CD4-positive, alpha-beta T cell treated with Interleukin-1 beta for 1 hour (primary cell): ENCODE measurements around the gene STXBP3.
"Not testable (repeated sequence)": the region's sequence is repeated elsewhere in the genome, so short reads cannot be mapped to it uniquely, and the experiment has no call there.

Experiments
- DNase-seq, 2 donors: peaks; one replicate each; pipeline ENCODE4 v3.0.0-alpha.2; 2020 to 2022

The STXBP3 gene

GRCh38 chr1:108746382-108747170, at the start of gene STXBP3:
Gene STXBP3 (plus strand): TSS chr1:108746674. CDS start chr1:108746738, 64 bp downstream.
- peak; percentile 98 to 99 for DNase-seq

DNA sequence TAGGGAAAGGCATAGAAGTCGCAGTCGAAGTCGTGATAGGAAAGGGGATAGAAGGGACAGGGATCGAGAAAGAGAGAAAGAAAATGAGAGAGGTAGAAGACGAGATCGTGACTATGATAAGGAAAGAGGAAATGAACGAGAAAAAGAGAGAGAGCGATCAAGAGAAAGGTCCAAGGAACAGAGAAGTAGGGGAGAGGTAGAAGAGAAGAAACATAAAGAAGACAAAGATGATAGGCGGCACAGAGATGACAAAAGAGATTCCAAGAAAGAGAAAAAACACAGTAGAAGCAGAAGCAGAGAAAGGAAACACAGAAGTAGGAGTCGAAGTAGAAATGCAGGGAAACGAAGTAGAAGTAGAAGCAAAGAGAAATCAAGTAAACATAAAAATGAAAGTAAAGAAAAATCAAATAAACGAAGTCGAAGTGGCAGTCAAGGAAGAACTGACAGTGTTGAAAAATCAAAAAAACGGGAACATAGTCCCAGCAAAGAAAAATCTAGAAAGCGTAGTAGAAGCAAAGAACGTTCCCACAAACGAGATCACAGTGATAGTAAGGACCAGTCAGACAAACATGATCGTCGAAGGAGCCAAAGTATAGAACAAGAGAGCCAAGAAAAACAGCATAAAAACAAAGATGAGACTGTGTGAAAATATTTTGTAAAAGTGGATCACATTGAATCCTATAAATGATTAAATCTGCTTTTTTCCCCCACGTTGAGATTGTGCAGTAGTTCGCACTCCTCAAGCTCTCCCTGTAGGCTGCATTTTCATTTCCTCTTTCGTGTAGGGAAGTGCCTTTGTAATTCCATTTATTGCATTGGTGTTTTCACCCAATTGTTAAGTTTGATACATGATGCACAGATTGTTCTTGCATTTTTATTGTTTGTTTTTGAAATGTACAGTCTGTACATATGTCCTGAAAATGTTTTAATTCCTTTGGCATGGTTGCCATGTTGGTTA, 46.8 kb upstream of the STXBP3 start:
- DNase-seq = no peak

GRCh38 chr1:108701176-108701849, 45.2 kb upstream of the STXBP3 start:
- DNase-seq = no peak

GRCh38 chr1:108702109-108702508, 44.4 kb upstream of the STXBP3 start:
- not testable (repeated sequence) for DNase-seq

DNA sequence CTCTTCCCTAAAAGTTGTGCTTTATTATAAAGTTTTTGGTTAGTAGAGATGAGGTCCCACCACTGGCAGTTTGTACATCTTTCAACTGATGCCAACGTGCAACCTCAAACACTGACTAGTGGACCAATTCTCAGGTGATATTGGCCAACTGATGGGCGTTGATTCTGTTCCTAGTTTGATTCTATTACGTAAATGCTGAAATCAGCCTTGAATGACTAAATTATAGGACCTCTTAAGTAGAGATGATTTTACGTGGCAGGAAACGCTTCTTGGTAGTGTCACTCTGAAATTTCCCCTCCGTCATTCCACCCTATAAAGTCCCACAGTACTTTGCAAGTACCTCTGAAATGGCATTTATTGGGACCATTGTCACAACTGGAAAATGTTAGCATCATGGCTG, 42.5 kb upstream of the STXBP3 start:
- peak in 1 of 2 donors; percentile 58 for DNase-seq

GRCh38 chr1:108704496-108704895, 42.0 kb upstream of the STXBP3 start:
- DNase-seq = no peak

DNA sequence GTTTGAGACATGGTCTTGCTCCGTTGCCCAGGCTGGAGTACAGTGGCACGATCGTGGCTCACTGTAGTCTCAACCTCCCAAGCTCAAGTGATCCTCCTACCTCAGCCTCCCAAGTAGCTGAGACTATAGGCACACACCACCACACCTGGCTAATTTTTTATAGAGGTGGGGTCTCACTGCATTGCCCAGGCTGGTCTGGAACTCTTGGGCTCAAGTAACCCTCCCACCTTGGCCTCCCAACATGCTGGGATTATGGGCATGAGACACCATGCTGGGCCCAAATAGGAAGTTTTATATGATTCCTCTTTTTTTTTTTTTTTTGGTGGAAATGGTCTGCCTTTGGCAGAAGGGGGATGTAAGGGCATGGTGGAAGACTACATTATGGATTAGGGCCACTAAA, 39.8 kb upstream of the STXBP3 start:
- DNase-seq = no peak

- DNase-seq = peak; percentile 70 to 80
These were observed 37.5 kb upstream of the STXBP3 start for GRCh38 chr1:108708691-108709660.

- no peak for DNase-seq
These were observed 33.8 kb upstream of the STXBP3 start, which contains the start of gene FNDC7 for GRCh38 chr1:108712606-108713150. Gene FNDC7 (plus strand): TSS chr1:108712908. CDS start chr1:108712934, 26 bp downstream.

GRCh38 chr1:108715932-108716331, 30.5 kb upstream of the STXBP3 start:
- DNase-seq = no peak

DNA sequence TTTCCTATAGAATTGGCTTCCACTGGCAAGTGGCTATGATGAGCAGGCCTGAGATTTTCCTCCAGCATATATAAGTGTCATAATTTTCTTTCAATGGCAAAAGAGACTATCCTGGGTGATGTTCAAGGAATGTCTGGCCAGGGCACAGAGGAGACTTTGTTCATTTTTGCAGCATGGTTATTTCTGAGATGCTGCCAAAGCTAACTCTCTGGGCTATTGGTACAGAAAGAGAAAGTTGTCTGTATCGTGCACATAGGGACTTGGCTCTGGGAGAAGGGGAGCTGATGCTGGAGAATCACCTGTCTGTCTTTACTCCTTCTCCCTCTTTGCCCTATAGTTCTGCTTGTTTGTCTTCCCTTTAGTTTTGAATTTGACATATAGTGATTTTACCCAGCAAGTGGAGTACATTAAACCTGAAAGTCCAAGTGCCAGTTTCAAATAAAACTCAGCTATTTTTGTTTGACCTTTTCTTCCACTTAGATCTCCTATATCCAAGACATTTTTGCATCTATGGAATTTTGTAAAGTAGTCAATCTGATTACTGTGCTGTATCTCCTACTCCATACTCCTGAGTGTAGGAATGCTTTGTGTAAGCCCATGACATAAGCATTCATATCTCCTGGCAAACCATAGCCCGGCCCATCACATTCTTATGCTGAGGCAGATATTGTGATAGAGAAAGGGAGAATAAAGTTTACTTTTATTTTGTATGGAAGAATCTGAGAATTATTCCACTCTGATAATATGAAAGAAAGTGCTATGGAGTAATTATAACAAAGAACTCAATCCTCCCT, 29.8 kb upstream of the STXBP3 start:
- no peak for DNase-seq

- DNase-seq = no peak
These were observed 28.6 kb upstream of the STXBP3 start for GRCh38 chr1:108717774-108718316.

GRCh38 chr1:108718927-108719655, 27.4 kb upstream of the STXBP3 start:
- DNase-seq = no peak

GRCh38 chr1:108719656-108720435, 26.6 kb upstream of the STXBP3 start:
- DNase-seq = no peak

GRCh38 chr1:108722292-108722691, 24.2 kb upstream of the STXBP3 start:
- no peak for DNase-seq

DNA sequence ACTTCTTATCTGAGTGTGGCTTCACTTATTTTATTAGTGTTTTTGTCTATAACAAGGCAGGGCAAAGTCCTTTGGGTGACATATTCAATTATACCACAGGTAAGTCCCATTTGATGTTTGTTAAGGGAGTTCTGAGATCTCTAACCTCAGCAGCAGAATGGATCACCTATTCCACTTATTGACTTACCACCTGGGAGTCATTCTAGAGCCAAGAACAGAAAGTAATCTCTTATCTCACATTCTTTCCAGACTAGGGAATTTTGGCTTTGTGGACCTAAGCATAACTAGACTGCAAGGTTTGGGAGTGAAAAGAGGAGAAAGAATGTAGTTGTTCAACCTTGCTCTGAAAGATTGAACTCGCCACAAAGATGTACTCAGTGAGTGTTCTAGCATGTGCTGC, 20.6 kb upstream of the STXBP3 start:
- DNase-seq = no peak

GRCh38 chr1:108728327-108728923, 18.0 kb upstream of the STXBP3 start:
- DNase-seq = no peak

DNA sequence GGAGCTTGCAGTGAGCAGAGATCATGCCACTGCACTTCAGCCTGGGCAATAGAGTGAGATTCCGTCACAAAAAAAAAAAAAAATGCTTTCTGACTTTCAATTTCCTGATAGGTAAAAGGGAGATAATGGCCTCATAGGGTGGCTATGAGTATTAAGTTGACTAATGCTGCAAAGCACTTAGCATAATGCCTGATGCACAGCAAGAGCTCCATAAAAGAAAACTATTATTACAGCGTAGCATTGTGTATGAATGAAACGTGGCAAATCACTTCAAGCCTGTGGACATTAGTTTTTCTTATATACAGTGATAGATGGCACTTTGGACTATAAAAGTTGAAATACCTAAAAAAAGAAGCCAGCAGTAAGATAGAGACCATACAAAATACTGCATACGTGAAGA, 17.0 kb upstream of the STXBP3 start:
- DNase-seq = no peak
